Stomach (tissue), 9 donors: ENCODE data around the gene CD69. TPM values are rescaled to one million over a fixed set of nuclear protein-coding genes. Genes with fewer than 3 reads are reported as not detected.
"Not testable (repeated sequence)": the region's sequence is repeated elsewhere in the genome, so short reads cannot be mapped to it uniquely, and the experiment has no call there.

Experiments used
- DNase-seq, 2 donors: peaks; one replicate each; pipeline versions ENCODE4 v3.0.0 to v3.0.0-alpha.2; 2013 to 2019
- H3K27ac ChIP-seq, 5 donors: fragments of 200-600 bp in 4 of 5; sonication (generic) in 4 of 5; one replicate each; pipeline ENCODE4 v1.5.1; 2013 to 2019; ENCODE audit warnings: mild to moderate bottlenecking in 1 of 5, moderate library complexity in 1 of 5
- H3K27me3 ChIP-seq, 3 donors: fragments of 200-600 bp; sonication (generic); one replicate each; pipeline ENCODE4 v1.5.1; 2017 to 2019; ENCODE audit warnings: mixed run types in 1 of 3
- H3K36me3 ChIP-seq, 4 donors: fragments of 200-600 bp; sonication (generic); 1 replicate in 3 of 4; 2 replicates in 1 of 4; pipeline ENCODE4 v1.5.1; 2016 to 2019
- H3K4me1 ChIP-seq, 4 donors: fragments of 200-600 bp; sonication (generic); one replicate each; pipeline ENCODE4 v1.5.1; 2016 to 2019
- H3K4me3 ChIP-seq, 4 donors: fragments of 200-600 bp; sonication (generic) in 3 of 4; one replicate each; pipeline ENCODE4 v1.5.1; 2016 to 2019; ENCODE audit warnings: mild to moderate bottlenecking in 1 of 4
- H3K9me3 ChIP-seq, 4 donors: fragments of 200-600 bp; sonication (generic); one replicate each; pipeline ENCODE4 v1.5.1; 2016 to 2019
- CTCF ChIP-seq, 7 experiments: fragments of 450-650 bp in 4 of 7; fragments of 200-600 bp in 3 of 7; sonication (generic) in 3 of 7; IDR thresholded peaks; one replicate each; pipeline ENCODE4 v1.5.1; 2016 to 2019; ENCODE audit warnings: antibody characterized with exemption in 7 of 7, control low read depth in 2 of 7, mild to moderate bottlenecking in 1 of 7
- EP300 ChIP-seq: sonication (generic); formaldehyde crosslinking; IDR thresholded peaks from one replicate; pipeline ENCODE4 v1.6.1; 2017; ENCODE audit warnings: antibody characterized with exemption
- POLR2A ChIP-seq, 4 donors: fragments of 450-650 bp; IDR thresholded peaks; one replicate each; pipeline ENCODE4 v1.6.1; 2016; ENCODE audit warnings: antibody characterized with exemption in 4 of 4, control low read depth in 2 of 4, mild to moderate bottlenecking in 1 of 4, moderate library complexity in 1 of 4
- POLR2AphosphoS5 ChIP-seq, 3 donors: sonication (generic); formaldehyde crosslinking; IDR thresholded peaks; one replicate each; pipeline ENCODE4 v1.6.1; 2016; ENCODE audit warnings: antibody characterized with exemption in 3 of 3
- WGBS, 5 donors: extraction: QIAGEN DNeasy Blood & Tissue Kit in 3 of 5; methylation state at CpG; one replicate each; pipeline versions ENCODE4 v1.1.5 to v1.1.7; 2013 to 2018; 5-methylcytosine and 5-hydroxymethylcytosine counted together
- intact Hi-C: fragments of 100-400 bp; cut with DNase I; formaldehyde crosslinking; loops from one replicate; pipeline ENCODE4 v1.15.1; 2023; ENCODE audit warnings: low total_unique reads
- polyA plus RNA-seq, 3 donors: library from polyadenylated mRNA; stranded (reverse); fragments of 200-250 nt; gene quantifications; one replicate each; pipeline ENCODE4 v1.2.3, GENCODE V29; 2013
- total RNA-seq, 5 donors: library from RNA; depleted of rRNA; stranded (reverse); fragments of >200 nt; gene quantifications; one replicate each; pipeline versions ENCODE4 v1.1.0 to v1.2.3, GENCODE V29; 2014 to 2016
- donor health status: healthy with polysubstance abuse.
- donor health status: Bipolar disorder and iron deficiency.
- donor health status: healthy.

The CD69 gene
- total and polyA plus RNA-seq, 8 donors, result 2.1 to 15.4 (median 3.4) TPM; not detected in 1

- DNase-seq, result no peak
- TF ChIP-seq EP300 (no peak), CTCF (IDR thresholded peaks at IDR 0.05) (no peak), POLR2AphosphoS5 (IDR thresholded peaks at IDR 0.05) (no peak), POLR2A (IDR thresholded peaks at IDR 0.05) (no peak)
- H3K4me1 ChIP-seq, result peaks cover 0 to 17% (median 13%) of the 10 kb centered on the region in 4 donors
- WGBS, 5 donors, result 84 to 91% (median 87%) methylated on average over 15 of the region's 15 CpGs
- H3K9me3 ChIP-seq, result no peaks in the 10 kb centered on the region
- intact Hi-C loops, result no loop called here
- no peak overlapping the region for H3K4me3 ChIP-seq
- no peaks in the 10 kb centered on the region for H3K36me3 ChIP-seq
- H3K27me3 ChIP-seq, result no peaks in the 10 kb centered on the region
- no peak overlapping the region for H3K27ac ChIP-seq
Observed at GRCh38 chr12:9717070-9717925, 43.4 kb downstream of the CD69 start.

GRCh38 chr12:9713032-9713558 is 47.6 kb downstream of the CD69 start:
- H3K4me1 ChIP-seq, DNase-seq, H3K9me3 ChIP-seq, H3K36me3 ChIP-seq, H3K27me3 ChIP-seq, H3K4me3 ChIP-seq, H3K27ac ChIP-seq, intact Hi-C loops: not testable (repeated sequence)
- 73 to 80% (median 79%) methylated on average over 6 of the region's 6 CpGs for WGBS, 5 donors

DNA sequence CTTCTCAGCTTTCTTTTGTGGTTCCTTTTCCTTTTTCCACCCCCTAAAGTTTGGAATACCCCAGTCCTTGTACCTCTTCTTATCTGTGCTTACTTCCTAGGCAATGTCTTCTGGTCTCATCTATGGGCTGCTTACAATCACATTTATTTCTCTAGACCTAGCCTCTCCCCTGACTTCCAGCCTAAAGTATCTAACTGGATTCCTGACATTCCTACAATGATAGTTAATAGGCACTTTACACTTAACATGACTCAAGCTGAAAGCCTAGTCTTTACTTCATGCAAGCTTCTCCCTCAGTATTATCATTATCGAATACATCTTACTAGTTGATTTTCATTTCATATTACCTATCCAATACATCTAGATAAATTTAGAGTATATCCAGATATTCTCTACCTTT is 49.0 kb downstream of the CD69 start:
- TF ChIP-seq POLR2A (IDR thresholded peaks at IDR 0.05), result no peak
- no peak for TF ChIP-seq POLR2AphosphoS5 (IDR thresholded peaks at IDR 0.05)
- no peak for TF ChIP-seq CTCF (IDR thresholded peaks at IDR 0.05)
- no peak for TF ChIP-seq EP300
- intact Hi-C loops, result no loop called here
- Histone ChIP-seq H3K4me3 (no peak overlapping the region), H3K9me3 (no peaks in the 10 kb centered on the region), H3K4me1 (peaks cover 0 to 14% (median 2%) of the 10 kb centered on the region in 4 donors), H3K27ac (no peak overlapping the region), H3K36me3 (no peaks in the 10 kb centered on the region), H3K27me3 (no peaks in the 10 kb centered on the region)
- no peak for DNase-seq
- WGBS, 5 donors, result 91 to 98% (median 93%) methylated on average over 1 of the region's 1 CpG

- H3K27ac ChIP-seq, result no peak overlapping the region
- TF ChIP-seq CTCF (IDR thresholded peaks at IDR 0.05) (no peak), POLR2AphosphoS5 (IDR thresholded peaks at IDR 0.05) (no peak), POLR2A (IDR thresholded peaks at IDR 0.05) (no peak), EP300 (no peak)
- intact Hi-C loops, result no loop called here
- H3K36me3 ChIP-seq, result no peaks in the 10 kb centered on the region
- no peak for DNase-seq
- H3K27me3 ChIP-seq, result no peaks in the 10 kb centered on the region
- no peaks in the 10 kb centered on the region for H3K9me3 ChIP-seq
- H3K4me1 ChIP-seq, result peaks cover 0 to 14% (median 2%) of the 10 kb centered on the region in 4 donors
- no peak overlapping the region for H3K4me3 ChIP-seq
- WGBS, 5 donors, result 86 to 95% (median 94%) methylated on average over 2 to 3 of the region's 3 CpGs
Observed at GRCh38 chr12:9710584-9711375, 49.9 kb downstream of the CD69 start.
